HCT116 (cell line): ENCODE results near the gene TBPL1. TPM values are rescaled to one million over a fixed set of nuclear protein-coding genes. Genes with fewer than 3 reads are reported as not detected.

Source experiments
- ATAC-seq: fragments of 200-7000 bp; cut with Tn5 transposase; 2 replicates; pipeline ENCODE4 v1.9.1; 2020; ENCODE audit warnings: mild to moderate bottlenecking, moderate library complexity
- BruUV-seq: library from RNA; stranded (reverse); fragments of 400-500 nt; replicated peaks from 2 replicates; lab custom pipeline; 2021; lab: Mats Ljungman, UMichigan
- CTCF ChIA-PET: fragments of 300-600 bp; sonication (Branson Sonifier 250); formaldehyde crosslinking; loops from one replicate; lab custom pipeline; 2021; ENCODE audit warnings: antibody characterized with exemption; lab: Charles Lee
- POLR2A ChIA-PET: fragments of 300-600, 350-600 bp; sonication (Branson Sonifier 250); formaldehyde crosslinking; loops from one replicate; lab custom pipeline; 2021; ENCODE audit warnings: antibody characterized with exemption; lab: Charles Lee
- RAD21 ChIA-PET, 2 experiments: fragments of 300-600 bp; sonication (Branson Sonifier 250); formaldehyde crosslinking; loops; one replicate each; lab custom pipeline; 2023; ENCODE audit warnings: low total read pairs in 2 of 2; ENCODE audit not compliant: uncharacterized antibody in 2 of 2, unreplicated experiment in 2 of 2, low non-redundant PET in 1 of 2; lab: Charles Lee
- DNase-seq: peaks from one replicate; pipeline ENCODE4 v3.0.0-alpha.2; 2010; ENCODE audit warnings: low read depth, low spot score
- H2AFZ ChIP-seq: fragments of 200-600 bp; shearing (Covaris generic), sonication (generic); 2 replicates; pipeline ENCODE4 v1.6.1; 2017; ENCODE audit warnings: low read depth, mixed run types, mixed read lengths, antibody characterized with exemption, low read length; ENCODE audit not compliant: poor library complexity, severe bottlenecking
- H3K27ac ChIP-seq: 2 replicates; pipeline ENCODE4 v1.5.1; 2012; ENCODE audit warnings: low read depth, low read length
- H3K27me3 ChIP-seq: fragments of 200-600 bp; sonication (generic); 2 replicates; pipeline ENCODE4 v1.6.1; 2016; ENCODE audit warnings: mixed run types, low read length, mixed read lengths; ENCODE audit not compliant: insufficient read depth
- H3K36me3 ChIP-seq, 2 experiments: fragments of 200-500 bp in 1 of 2; fragments of 200-600 bp in 1 of 2; sonication (Bioruptor generic) in 1 of 2; sonication (generic) in 1 of 2; 2 replicates each; pipeline versions ENCODE4 v1.5.1 to v1.6.1; 2014 to 2016; ENCODE audit warnings: low read length in 2 of 2, inconsistent platforms in 1 of 2, mixed read lengths in 1 of 2, mixed run types in 1 of 2; ENCODE audit not compliant: insufficient read depth in 2 of 2, control insufficient read depth in 1 of 2
- H3K4me1 ChIP-seq, 2 experiments: fragments of 200-600 bp in 1 of 2; sonication (generic) in 1 of 2; 2 replicates each; pipeline versions ENCODE4 v1.5.1 to v1.6.1; 2012 to 2017; ENCODE audit warnings: low read length in 2 of 2, inconsistent platforms in 1 of 2, mild to moderate bottlenecking in 1 of 2, mixed read lengths in 1 of 2, mixed run types in 1 of 2, moderate library complexity in 1 of 2; ENCODE audit not compliant: insufficient read depth in 2 of 2, control insufficient read depth in 1 of 2
- H3K4me2 ChIP-seq: fragments of 200-600 bp; sonication (generic); 2 replicates; pipeline ENCODE4 v1.6.1; 2017; ENCODE audit warnings: mixed run types, low read length, mixed read lengths
- H3K4me3 ChIP-seq, 2 experiments: fragments of 200-600 bp in 1 of 2; sonication (generic) in 1 of 2; replicated peaks in 1 of 2; 2 replicates each; pipeline ENCODE4 v1.5.1; 2011 to 2016; ENCODE audit warnings: low read length in 2 of 2, control low read depth in 1 of 2, low read depth in 1 of 2, mild to moderate bottlenecking in 1 of 2, mixed read lengths in 1 of 2, mixed run types in 1 of 2
- H3K79me2 ChIP-seq: fragments of 200-600 bp; sonication (generic); 2 replicates; pipeline ENCODE4 v1.6.1; 2017; ENCODE audit warnings: mild to moderate bottlenecking, mixed run types, low read length, moderate library complexity, mixed read lengths; ENCODE audit not compliant: insufficient read depth
- H3K9ac ChIP-seq: fragments of 200-600 bp; sonication (generic); 2 replicates; pipeline ENCODE4 v1.6.1; 2016; ENCODE audit warnings: low read length, mixed read lengths
- H3K9me2 ChIP-seq: fragments of 200-600 bp; sonication (generic), shearing (Covaris generic); 2 replicates; pipeline ENCODE4 v1.6.1; 2017; ENCODE audit warnings: mixed run types, mild to moderate bottlenecking, moderate library complexity; ENCODE audit not compliant: insufficient read depth
- H3K9me3 ChIP-seq, 2 experiments: fragments of 200-500 bp in 1 of 2; fragments of 200-600 bp in 1 of 2; sonication (Bioruptor generic) in 1 of 2; sonication (generic) in 1 of 2; 2 replicates each; pipeline ENCODE4 v1.6.1; 2014 to 2017; ENCODE audit warnings: low read length in 2 of 2, mixed read lengths in 2 of 2, inconsistent platforms in 1 of 2, low read depth in 1 of 2, mild to moderate bottlenecking in 1 of 2, mixed run types in 1 of 2, moderate library complexity in 1 of 2; ENCODE audit not compliant: control insufficient read depth in 1 of 2, insufficient read depth in 1 of 2
- H4K20me1 ChIP-seq: fragments of 200-600 bp; sonication (generic), shearing (Covaris generic); 2 replicates; pipeline ENCODE4 v1.6.1; 2017; ENCODE audit warnings: mixed run types, mild to moderate bottlenecking, moderate library complexity; ENCODE audit not compliant: insufficient read depth
- ATF3 ChIP-seq: IDR thresholded peaks from 2 replicates; pipeline ENCODE4 v1.6.1; 2012
- CBX3 ChIP-seq: IDR thresholded peaks from 2 replicates; pipeline ENCODE4 v1.6.1; 2012; ENCODE audit warnings: low read depth
- CTCF ChIP-seq, 3 experiments: fragments of 200-600 bp in 1 of 3; sonication (generic) in 1 of 3; IDR thresholded peaks in 2 of 3; conservative IDR thresholded peaks in 1 of 3; 2 replicates each; pipeline ENCODE4 v1.5.1; 2012 to 2017; ENCODE audit warnings: low read depth in 2 of 3, low read length in 2 of 3, antibody characterized with exemption in 1 of 3, borderline replicate concordance in 1 of 3, control low read depth in 1 of 3, mild to moderate bottlenecking in 1 of 3, mixed read lengths in 1 of 3, mixed run types in 1 of 3, moderate library complexity in 1 of 3; ENCODE audit not compliant: insufficient read depth in 1 of 3
- EZH2 ChIP-seq: fragments of 200-600 bp; sonication (generic); IDR thresholded peaks from 2 replicates; pipeline ENCODE4 v1.6.1; 2017; ENCODE audit warnings: antibody characterized with exemption, mixed run types
- FOSL1 ChIP-seq: IDR thresholded peaks from 2 replicates; pipeline ENCODE4 v1.6.1; 2012; ENCODE audit warnings: low read depth
- RAD21 ChIP-seq: IDR thresholded peaks from 2 replicates; pipeline ENCODE4 v1.6.1; 2012; ENCODE audit warnings: low read depth, mild to moderate bottlenecking
- ZFX ChIP-seq: fragments of 450-650 bp; IDR thresholded peaks from 2 replicates; pipeline ENCODE4 v1.6.1; 2017
- intact Hi-C: fragments of 100-400 bp; cut with micrococcal nuclease; formaldehyde crosslinking; loops from 2 replicates; pipeline ENCODE4 v1.10.0; 2022
- total RNA-seq: library from RNA; stranded (reverse); gene quantifications from one replicate; pipeline ENCODE4 v1.2.1, GENCODE V29; 2021; ENCODE audit not compliant: unreplicated experiment
- TF ChIP-seq, protein P1 (sequence below): IDR thresholded peaks from 2 replicates; pipeline ENCODE4 v1.6.1; 2011; ENCODE audit warnings: mild to moderate bottlenecking, low read length, moderate library complexity; ENCODE audit not compliant: insufficient replicate concordance; ENCODE audit errors: extremely low read depth

Gene TBPL1
- total RNA-seq, 1 experiment from 2014 or later = 34.9 TPM

DNA sequence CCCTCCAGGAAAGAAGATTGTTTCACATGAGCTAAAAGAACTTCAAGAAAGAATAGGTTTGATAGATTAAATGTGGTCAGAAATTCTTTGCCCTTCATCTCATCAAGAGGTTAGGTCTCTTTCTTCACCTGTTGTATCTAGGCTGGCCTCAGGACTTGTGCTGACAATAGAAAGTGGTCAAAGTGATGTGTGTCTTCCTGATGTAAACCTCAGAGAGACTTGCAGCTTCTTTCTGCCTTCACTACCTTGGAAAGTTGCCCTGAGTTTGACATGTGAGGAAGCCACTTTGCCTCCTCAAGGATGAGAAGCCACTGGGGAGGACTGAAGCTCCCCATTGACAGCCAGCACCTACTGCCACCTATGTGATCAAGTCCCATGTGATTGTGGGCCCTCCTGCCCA, 46.3 kb downstream of the TBPL1 start (continued):
- TF ChIP-seq, protein P1, sequence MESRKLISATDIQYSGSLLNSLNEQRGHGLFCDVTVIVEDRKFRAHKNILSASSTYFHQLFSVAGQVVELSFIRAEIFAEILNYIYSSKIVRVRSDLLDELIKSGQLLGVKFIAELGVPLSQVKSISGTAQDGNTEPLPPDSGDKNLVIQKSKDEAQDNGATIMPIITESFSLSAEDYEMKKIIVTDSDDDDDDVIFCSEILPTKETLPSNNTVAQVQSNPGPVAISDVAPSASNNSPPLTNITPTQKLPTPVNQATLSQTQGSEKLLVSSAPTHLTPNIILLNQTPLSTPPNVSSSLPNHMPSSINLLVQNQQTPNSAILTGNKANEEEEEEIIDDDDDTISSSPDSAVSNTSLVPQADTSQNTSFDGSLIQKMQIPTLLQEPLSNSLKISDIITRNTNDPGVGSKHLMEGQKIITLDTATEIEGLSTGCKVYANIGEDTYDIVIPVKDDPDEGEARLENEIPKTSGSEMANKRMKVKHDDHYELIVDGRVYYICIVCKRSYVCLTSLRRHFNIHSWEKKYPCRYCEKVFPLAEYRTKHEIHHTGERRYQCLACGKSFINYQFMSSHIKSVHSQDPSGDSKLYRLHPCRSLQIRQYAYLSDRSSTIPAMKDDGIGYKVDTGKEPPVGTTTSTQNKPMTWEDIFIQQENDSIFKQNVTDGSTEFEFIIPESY = no peak
- TF ChIP-seq CBX3 (no peak), ZFX (no peak), RAD21 (no peak)

- BruUV-seq = no TSS peak
- no peak for ATAC-seq
- ChIA-PET POLR2A (no interaction called here), RAD21 (no interaction called here), CTCF (interaction anchor here (1.2 kb wide), 1 partner anchor 28 kb away, joined by 3 read pairs; no protein-coding TSS in a partner anchor)
- DNase-seq = no peak
- Histone ChIP-seq H3K4me3 (no peak overlapping the region), H3K36me3 (no peaks in the 10 kb centered on the region), H2AFZ (no peak overlapping the region), H3K9ac (no peak overlapping the region), H3K27me3 (no peaks in the 10 kb centered on the region), H3K27ac (no peak overlapping the region), H3K9me3 (no peaks in the 10 kb centered on the region), H3K4me1 (no peaks in the 10 kb centered on the region), H3K4me2 (no peak overlapping the region), H4K20me1 (no peaks in the 10 kb centered on the region), H3K79me2 (no peaks in the 10 kb centered on the region), H3K9me2 (no peaks in the 10 kb centered on the region)
- intact Hi-C loops = no loop called here
- TF ChIP-seq FOSL1 (no peak), EZH2 (no peak), ATF3 (no peak), CBX3 (no peak), CTCF (IDR thresholded peaks at IDR 0.05 in 2 of 3, conservative IDR thresholded peaks at IDR 0.05 in 1 of 3; ENCODE audit: borderline replicate concordance in 1 of 3, insufficient read depth in 1 of 3, low read depth in 2 of 3, low read length in 2 of 3) (no peak)
Measured at GRCh38 chr6:134000443-134000842, 47.4 kb downstream of the TBPL1 start.
